ENCODE results near the gene CDKN1C. TPM values are rescaled to one million over a fixed set of nuclear protein-coding genes. Genes with fewer than 3 reads are reported as not detected.

CDKN1C gene
- polyA plus RNA-seq, 1 of the 3 experiments (the other 2 are of a cell fraction) = 1.6 TPM

DNA sequence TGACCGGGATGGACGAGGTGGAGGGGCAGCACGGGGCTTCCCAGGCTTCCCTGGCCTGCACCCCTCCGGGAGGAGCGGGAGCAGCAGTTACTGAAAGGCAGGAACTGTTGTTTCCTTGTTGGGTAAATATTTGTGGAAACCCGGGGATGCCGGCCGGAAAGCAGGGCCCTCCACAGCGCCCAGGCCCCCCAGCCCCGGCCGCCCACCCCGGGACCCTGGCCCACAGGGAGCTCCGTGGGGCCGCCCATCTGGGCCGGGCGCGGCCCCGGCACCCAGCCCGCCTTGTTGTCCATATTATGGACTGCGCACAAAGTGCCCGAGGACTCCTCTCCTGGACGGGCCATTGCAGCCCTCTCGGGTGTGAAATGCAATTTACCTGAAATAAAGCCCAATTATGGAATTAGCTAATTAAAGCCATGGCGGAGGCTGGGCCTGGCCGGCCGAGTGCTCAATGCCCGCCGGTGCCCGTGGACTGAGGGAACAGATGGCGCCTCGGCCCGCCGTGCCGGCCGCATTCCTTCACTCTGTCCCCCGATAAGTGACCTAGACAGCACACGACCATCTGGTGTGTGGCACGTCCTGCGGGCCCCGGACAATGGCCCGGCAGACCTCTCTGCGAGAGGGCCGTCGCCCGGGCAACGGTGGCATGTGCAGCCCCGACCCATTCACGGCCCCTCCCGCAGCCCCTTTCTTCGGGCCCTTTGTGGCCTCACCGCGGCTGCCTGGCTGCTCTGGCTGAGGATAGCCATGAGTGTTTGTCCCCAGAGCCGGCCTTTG, 35.4 kb downstream of the CDKN1C start:
- CTCF ChIA-PET = interaction anchor here (1.9 kb wide), 1 partner anchor 11 kb away, joined by 4 read pairs; no protein-coding TSS in a partner anchor
- WGBS (ENCODE audit: low lambda C conversion rate) = 68% methylated on average over 27 of the region's 53 CpGs
- Histone ChIP-seq H3K9me3 (no peaks in the 10 kb centered on the region), H4K20me1 (ENCODE audit: insufficient read depth) (no peaks in the 10 kb centered on the region), H3K9me2 (no peaks in the 10 kb centered on the region), H3K9ac (no peak overlapping the region), H2AFZ (ENCODE audit: low read depth) (no peak overlapping the region), H3K27ac (ENCODE audit: low read depth in 2 of 2, low read length in 1 of 2) (no peak overlapping the region), H3K4me3 (ENCODE audit: low read depth in 2 of 2, low read length in 1 of 2) (no peak overlapping the region), H3F3A (replicated peaks; ENCODE audit: insufficient read depth) (no peaks in the 10 kb centered on the region), H3K79me2 (ENCODE audit: insufficient read depth) (no peaks in the 10 kb centered on the region), H3K4me1 (ENCODE audit: control insufficient read depth in 1 of 2, insufficient read depth in 2 of 2, low read depth in 1 of 2, low read length in 1 of 2) (peaks cover 0 to 8% of the 10 kb centered on the region in 2 experiments; a peak in 1 of 4 replicates), H3K4me2 (no peak overlapping the region), H3K36me3 (replicated peaks in 1 of 2; ENCODE audit: control insufficient read depth in 1 of 2, insufficient read depth in 2 of 2, low read length in 1 of 2) (no peaks in the 10 kb centered on the region), H3K27me3 (ENCODE audit: insufficient read depth) (no peaks in the 10 kb centered on the region)
- DNase-seq = no peak
- TF ChIP-seq SIN3A (IDR thresholded peaks at IDR 0.05; ENCODE audit: borderline replicate concordance, low read depth, low read length) (no peak), MEF2A (IDR thresholded peaks at IDR 0.05; ENCODE audit: borderline replicate concordance, low read depth) (no peak), MXI1 (IDR thresholded peaks at IDR 0.05; ENCODE audit: low read depth, low read length) (no peak), RXRA (IDR thresholded peaks at IDR 0.05; ENCODE audit: borderline replicate concordance, low read depth) (no peak)
- TF ChIP-seq, protein P1, sequence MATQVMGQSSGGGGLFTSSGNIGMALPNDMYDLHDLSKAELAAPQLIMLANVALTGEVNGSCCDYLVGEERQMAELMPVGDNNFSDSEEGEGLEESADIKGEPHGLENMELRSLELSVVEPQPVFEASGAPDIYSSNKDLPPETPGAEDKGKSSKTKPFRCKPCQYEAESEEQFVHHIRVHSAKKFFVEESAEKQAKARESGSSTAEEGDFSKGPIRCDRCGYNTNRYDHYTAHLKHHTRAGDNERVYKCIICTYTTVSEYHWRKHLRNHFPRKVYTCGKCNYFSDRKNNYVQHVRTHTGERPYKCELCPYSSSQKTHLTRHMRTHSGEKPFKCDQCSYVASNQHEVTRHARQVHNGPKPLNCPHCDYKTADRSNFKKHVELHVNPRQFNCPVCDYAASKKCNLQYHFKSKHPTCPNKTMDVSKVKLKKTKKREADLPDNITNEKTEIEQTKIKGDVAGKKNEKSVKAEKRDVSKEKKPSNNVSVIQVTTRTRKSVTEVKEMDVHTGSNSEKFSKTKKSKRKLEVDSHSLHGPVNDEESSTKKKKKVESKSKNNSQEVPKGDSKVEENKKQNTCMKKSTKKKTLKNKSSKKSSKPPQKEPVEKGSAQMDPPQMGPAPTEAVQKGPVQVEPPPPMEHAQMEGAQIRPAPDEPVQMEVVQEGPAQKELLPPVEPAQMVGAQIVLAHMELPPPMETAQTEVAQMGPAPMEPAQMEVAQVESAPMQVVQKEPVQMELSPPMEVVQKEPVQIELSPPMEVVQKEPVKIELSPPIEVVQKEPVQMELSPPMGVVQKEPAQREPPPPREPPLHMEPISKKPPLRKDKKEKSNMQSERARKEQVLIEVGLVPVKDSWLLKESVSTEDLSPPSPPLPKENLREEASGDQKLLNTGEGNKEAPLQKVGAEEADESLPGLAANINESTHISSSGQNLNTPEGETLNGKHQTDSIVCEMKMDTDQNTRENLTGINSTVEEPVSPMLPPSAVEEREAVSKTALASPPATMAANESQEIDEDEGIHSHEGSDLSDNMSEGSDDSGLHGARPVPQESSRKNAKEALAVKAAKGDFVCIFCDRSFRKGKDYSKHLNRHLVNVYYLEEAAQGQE (IDR thresholded peaks at IDR 0.05; ENCODE audit: low read depth, low read length) = no peak
- TF ChIP-seq, protein P2, sequence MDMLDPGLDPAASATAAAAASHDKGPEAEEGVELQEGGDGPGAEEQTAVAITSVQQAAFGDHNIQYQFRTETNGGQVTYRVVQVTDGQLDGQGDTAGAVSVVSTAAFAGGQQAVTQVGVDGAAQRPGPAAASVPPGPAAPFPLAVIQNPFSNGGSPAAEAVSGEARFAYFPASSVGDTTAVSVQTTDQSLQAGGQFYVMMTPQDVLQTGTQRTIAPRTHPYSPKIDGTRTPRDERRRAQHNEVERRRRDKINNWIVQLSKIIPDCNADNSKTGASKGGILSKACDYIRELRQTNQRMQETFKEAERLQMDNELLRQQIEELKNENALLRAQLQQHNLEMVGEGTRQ (IDR thresholded peaks at IDR 0.05; ENCODE audit: borderline replicate concordance, low read depth, low read length) = no peak
- POLR2A ChIA-PET = no interaction called here

DNA sequence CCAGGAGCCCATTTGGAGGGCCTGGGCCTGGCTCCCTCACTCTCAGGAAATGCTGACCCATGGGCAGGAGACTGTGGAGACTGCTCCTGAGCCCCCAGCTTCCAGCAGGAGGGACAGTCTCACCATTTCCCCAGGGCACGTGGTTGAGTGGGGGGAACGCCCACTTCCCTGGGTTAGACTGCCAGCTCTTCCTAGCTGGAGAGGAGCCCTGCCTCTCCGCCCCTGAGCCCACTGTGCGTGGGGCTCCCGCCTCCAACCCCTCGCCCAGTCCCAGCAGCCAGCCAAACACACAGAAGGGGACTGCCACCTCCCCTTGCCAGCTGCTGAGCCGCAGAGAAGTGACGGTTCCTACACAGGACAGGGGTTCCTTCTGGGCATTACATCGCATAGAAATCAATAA, 37.1 kb downstream of the CDKN1C start:
- H3K79me2 ChIP-seq (ENCODE audit: insufficient read depth) = no peaks in the 10 kb centered on the region
- no peaks in the 10 kb centered on the region for H3K9me3 ChIP-seq
- no peaks in the 10 kb centered on the region for H4K20me1 ChIP-seq (ENCODE audit: insufficient read depth)
- H3K27ac ChIP-seq (ENCODE audit: low read depth in 2 of 2, low read length in 1 of 2) = no peak overlapping the region
- no peaks in the 10 kb centered on the region for H3F3A ChIP-seq (replicated peaks; ENCODE audit: insufficient read depth)
- 44% methylated on average over 4 of the region's 9 CpGs for WGBS (ENCODE audit: low lambda C conversion rate)
- H3K4me1 ChIP-seq (ENCODE audit: control insufficient read depth in 1 of 2, insufficient read depth in 2 of 2, low read depth in 1 of 2, low read length in 1 of 2) = peaks cover 0 to 8% of the 10 kb centered on the region in 2 experiments; a peak in 1 of 4 replicates
- no peak overlapping the region for H3K4me2 ChIP-seq
- no peak for TF ChIP-seq MEF2A (IDR thresholded peaks at IDR 0.05; ENCODE audit: borderline replicate concordance, low read depth)
- TF ChIP-seq, protein P3, sequence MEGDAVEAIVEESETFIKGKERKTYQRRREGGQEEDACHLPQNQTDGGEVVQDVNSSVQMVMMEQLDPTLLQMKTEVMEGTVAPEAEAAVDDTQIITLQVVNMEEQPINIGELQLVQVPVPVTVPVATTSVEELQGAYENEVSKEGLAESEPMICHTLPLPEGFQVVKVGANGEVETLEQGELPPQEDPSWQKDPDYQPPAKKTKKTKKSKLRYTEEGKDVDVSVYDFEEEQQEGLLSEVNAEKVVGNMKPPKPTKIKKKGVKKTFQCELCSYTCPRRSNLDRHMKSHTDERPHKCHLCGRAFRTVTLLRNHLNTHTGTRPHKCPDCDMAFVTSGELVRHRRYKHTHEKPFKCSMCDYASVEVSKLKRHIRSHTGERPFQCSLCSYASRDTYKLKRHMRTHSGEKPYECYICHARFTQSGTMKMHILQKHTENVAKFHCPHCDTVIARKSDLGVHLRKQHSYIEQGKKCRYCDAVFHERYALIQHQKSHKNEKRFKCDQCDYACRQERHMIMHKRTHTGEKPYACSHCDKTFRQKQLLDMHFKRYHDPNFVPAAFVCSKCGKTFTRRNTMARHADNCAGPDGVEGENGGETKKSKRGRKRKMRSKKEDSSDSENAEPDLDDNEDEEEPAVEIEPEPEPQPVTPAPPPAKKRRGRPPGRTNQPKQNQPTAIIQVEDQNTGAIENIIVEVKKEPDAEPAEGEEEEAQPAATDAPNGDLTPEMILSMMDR (IDR thresholded peaks at IDR 0.05) = no peak
- TF ChIP-seq, protein P2 (IDR thresholded peaks at IDR 0.05; ENCODE audit: borderline replicate concordance, low read depth, low read length) = no peak
- TF ChIP-seq, protein P4, sequence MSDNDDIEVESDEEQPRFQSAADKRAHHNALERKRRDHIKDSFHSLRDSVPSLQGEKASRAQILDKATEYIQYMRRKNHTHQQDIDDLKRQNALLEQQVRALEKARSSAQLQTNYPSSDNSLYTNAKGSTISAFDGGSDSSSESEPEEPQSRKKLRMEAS (IDR thresholded peaks at IDR 0.05; ENCODE audit: low read depth) = no peak
- H3K9me2 ChIP-seq = no peaks in the 10 kb centered on the region
- no peaks in the 10 kb centered on the region for H3K36me3 ChIP-seq (replicated peaks in 1 of 2; ENCODE audit: control insufficient read depth in 1 of 2, insufficient read depth in 2 of 2, low read length in 1 of 2)
- H3K9ac ChIP-seq = no peak overlapping the region
- POLR2A ChIA-PET = no interaction called here
- CTCF ChIA-PET = interaction anchor here (0.9 to 1.9 kb wide), 2 partner anchors 13 to 317 kb away, joined by 3 to 4 read pairs; no protein-coding TSS in a partner anchor
- no peak for DNase-seq
- H3K4me3 ChIP-seq (ENCODE audit: low read depth in 2 of 2, low read length in 1 of 2) = no peak overlapping the region
- no peak overlapping the region for H2AFZ ChIP-seq (ENCODE audit: low read depth)
- H3K27me3 ChIP-seq (ENCODE audit: insufficient read depth) = no peaks in the 10 kb centered on the region

All from SK-N-SH (cell line).